Testis (tissue), 3 donors: ENCODE results near the gene MYLK4. TPM values are rescaled to one million over a fixed set of nuclear protein-coding genes. Genes with fewer than 3 reads are reported as not detected.

Experiments
- DNase-seq: peaks from one replicate; pipeline ENCODE4 v3.0.0-alpha.2; 2019
- H3K27ac ChIP-seq, 2 donors: fragments of 200-600 bp; sonication (generic); one replicate each; pipeline ENCODE4 v1.5.1; 2019
- H3K27me3 ChIP-seq: fragments of 200-600 bp; sonication (generic); one replicate; pipeline ENCODE4 v1.5.1; 2019
- H3K36me3 ChIP-seq: fragments of 200-600 bp; sonication (generic); one replicate; pipeline ENCODE4 v1.5.1; 2017; ENCODE audit warnings: low read depth; ENCODE audit errors: missing control alignments
- H3K4me1 ChIP-seq: fragments of 200-600 bp; sonication (generic); one replicate; pipeline ENCODE4 v1.5.1; 2019
- H3K4me3 ChIP-seq, 2 donors: fragments of 200-600 bp; sonication (generic); one replicate each; pipeline ENCODE4 v1.5.1; 2017 to 2019
- H3K9me3 ChIP-seq: fragments of 200-600 bp; sonication (generic); one replicate; pipeline ENCODE4 v1.5.1; 2017
- POLR2A ChIP-seq: fragments of 450-650 bp; IDR thresholded peaks from one replicate; pipeline ENCODE4 v1.6.1; 2017; ENCODE audit warnings: antibody characterized with exemption, mild to moderate bottlenecking, moderate library complexity
- WGBS, 2 donors: methylation state at CpG; one replicate each; pipeline ENCODE4 v1.1.5; 2018; 5-methylcytosine and 5-hydroxymethylcytosine counted together
- intact Hi-C: fragments of 100-400 bp; cut with DNase I; formaldehyde crosslinking; loops from one replicate; pipeline ENCODE4 v1.15.1; 2023; ENCODE audit warnings: low total_unique reads
- polyA plus RNA-seq: library from polyadenylated mRNA; stranded (reverse); fragments of 350-450 nt; fragmentation: Illumina TruSeq; extraction: RNeasy Lipid Tissue Mini Kit (QIAGEN cat#74804); gene quantifications from one replicate; pipeline ENCODE4 v1.2.3, GENCODE V29; 2014; ENCODE audit warnings: low read depth, low replicate concordance; ENCODE audit not compliant: insufficient read depth
- total RNA-seq, 2 donors: library from RNA; depleted of rRNA; stranded (reverse); fragments of >200 nt; gene quantifications; one replicate each; pipeline ENCODE4 v1.2.3, GENCODE V29; 2016
- TF ChIP-seq, protein P1 (sequence below), 3 experiments: fragments of 450-650 bp in 2 of 3; fragments of 200-600 bp in 1 of 3; sonication (generic) in 1 of 3; IDR thresholded peaks; one replicate each; pipeline ENCODE4 v1.5.1; 2016 to 2019; ENCODE audit warnings: antibody characterized with exemption in 3 of 3, mild to moderate bottlenecking in 2 of 3, moderate library complexity in 1 of 3

The MYLK4 gene
- total and polyA plus RNA-seq, 3 donors from 2014 or later: 0.62 to 1.5 (median 0.71) TPM

GRCh38 chr6:2733736-2734480 is 16.8 kb downstream of the MYLK4 start:
- Histone ChIP-seq H3K27ac (peak overlapping the region; percentile 70 to 71), H3K4me3 (no peak overlapping the region), H3K9me3 (no peaks in the 10 kb centered on the region), H3K27me3 (no peaks in the 10 kb centered on the region), H3K36me3 (no peaks in the 10 kb centered on the region), H3K4me1 (peaks cover 34% of the 10 kb centered on the region)
- no peak for TF ChIP-seq POLR2A
- TF ChIP-seq, protein P1, sequence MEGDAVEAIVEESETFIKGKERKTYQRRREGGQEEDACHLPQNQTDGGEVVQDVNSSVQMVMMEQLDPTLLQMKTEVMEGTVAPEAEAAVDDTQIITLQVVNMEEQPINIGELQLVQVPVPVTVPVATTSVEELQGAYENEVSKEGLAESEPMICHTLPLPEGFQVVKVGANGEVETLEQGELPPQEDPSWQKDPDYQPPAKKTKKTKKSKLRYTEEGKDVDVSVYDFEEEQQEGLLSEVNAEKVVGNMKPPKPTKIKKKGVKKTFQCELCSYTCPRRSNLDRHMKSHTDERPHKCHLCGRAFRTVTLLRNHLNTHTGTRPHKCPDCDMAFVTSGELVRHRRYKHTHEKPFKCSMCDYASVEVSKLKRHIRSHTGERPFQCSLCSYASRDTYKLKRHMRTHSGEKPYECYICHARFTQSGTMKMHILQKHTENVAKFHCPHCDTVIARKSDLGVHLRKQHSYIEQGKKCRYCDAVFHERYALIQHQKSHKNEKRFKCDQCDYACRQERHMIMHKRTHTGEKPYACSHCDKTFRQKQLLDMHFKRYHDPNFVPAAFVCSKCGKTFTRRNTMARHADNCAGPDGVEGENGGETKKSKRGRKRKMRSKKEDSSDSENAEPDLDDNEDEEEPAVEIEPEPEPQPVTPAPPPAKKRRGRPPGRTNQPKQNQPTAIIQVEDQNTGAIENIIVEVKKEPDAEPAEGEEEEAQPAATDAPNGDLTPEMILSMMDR (IDR thresholded peaks at IDR 0.05): no peak
- WGBS, 2 donors: 65 to 71% methylated on average over 13 to 22 of the region's 22 CpGs
- intact Hi-C loops: no loop called here
- DNase-seq: no peak

- TF ChIP-seq POLR2A: no peak
- TF ChIP-seq, protein P1 (IDR thresholded peaks at IDR 0.05): no peak
- no peak overlapping the region for H3K4me3 ChIP-seq
- peak overlapping the region; percentile 70 to 74 for H3K27ac ChIP-seq
- peaks cover 34% of the 10 kb centered on the region for H3K4me1 ChIP-seq
- no peaks in the 10 kb centered on the region for H3K36me3 ChIP-seq
- WGBS, 2 donors: 64 to 72% methylated on average over 5 of the region's 5 CpGs
- H3K27me3 ChIP-seq: no peaks in the 10 kb centered on the region
- peak; percentile 83 for DNase-seq
- intact Hi-C loops: no loop called here
- no peaks in the 10 kb centered on the region for H3K9me3 ChIP-seq
These were observed 17.4 kb downstream of the MYLK4 start for GRCh38 chr6:2733324-2733723.

DNA sequence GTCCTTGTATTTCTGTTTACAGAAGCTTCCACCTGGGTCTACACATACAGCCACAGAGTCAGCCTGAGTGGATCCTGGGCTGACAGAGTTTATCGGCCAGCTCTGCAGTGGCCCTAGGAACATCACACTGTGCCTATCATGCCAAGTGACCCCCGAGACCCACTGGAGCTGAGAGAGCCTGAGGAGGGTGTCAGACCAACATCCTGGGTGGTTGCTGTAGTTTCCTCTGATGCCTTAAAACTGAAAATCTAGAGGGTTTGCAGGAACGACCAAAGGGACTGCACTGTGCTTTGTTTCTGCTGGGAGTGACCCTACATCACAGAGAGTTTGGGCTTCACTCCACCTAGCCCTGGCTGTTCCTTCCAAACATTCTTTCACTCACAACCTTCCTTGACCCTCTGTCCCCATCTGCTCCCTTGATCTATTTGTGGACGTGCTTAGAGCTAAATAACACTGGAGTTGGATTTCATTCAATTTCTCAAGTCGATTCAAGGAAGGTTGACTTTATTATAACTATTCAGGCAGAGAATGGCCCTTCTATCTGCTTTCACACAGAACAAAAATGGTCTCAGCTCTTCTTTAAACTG is 18.1 kb downstream of the MYLK4 start:
- H3K9me3 ChIP-seq: no peaks in the 10 kb centered on the region
- intact Hi-C loops: no loop called here
- no peak overlapping the region for H3K4me3 ChIP-seq
- 46 to 47% methylated on average over 5 of the region's 5 CpGs for WGBS, 2 donors
- TF ChIP-seq, protein P1 (IDR thresholded peaks at IDR 0.05): no peak
- TF ChIP-seq POLR2A: no peak
- peak overlapping the region in 1 of 2 donors; percentile 74 for H3K27ac ChIP-seq
- H3K4me1 ChIP-seq: peaks cover 34% of the 10 kb centered on the region
- H3K36me3 ChIP-seq: no peaks in the 10 kb centered on the region
- peak; percentile 68 for DNase-seq
- H3K27me3 ChIP-seq: no peaks in the 10 kb centered on the region

DNA sequence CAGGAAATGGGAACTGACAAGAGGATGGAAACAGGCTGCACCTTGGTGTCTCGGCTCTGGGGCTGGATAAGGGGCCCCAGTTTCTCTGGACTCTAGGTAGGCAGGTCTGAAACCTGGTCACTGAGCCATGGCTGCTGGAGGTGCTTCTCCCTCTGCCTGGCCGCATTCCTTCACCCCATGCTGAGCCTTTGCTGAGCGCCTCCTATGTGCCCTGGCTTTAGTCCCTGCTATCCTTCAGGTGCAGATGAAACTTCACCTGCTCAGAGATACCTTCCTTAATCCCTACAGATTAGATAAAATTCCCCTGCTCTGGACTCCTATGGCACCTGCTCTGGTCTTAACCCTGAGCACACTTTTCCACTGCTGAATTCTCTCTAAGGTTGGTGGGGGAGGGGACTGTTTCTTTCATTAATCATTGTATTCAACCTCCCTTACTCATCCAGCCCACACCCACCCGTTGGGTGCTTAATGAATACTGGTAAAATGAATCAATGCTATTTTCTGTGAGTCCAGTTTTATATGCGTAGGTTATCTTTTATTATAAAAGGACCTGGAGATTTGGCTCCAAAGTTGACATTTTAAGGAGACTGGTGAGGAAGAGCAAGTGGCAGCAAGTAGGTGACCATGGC is 19.3 kb downstream of the MYLK4 start:
- H3K4me3 ChIP-seq: no peak overlapping the region
- H3K4me1 ChIP-seq: peaks cover 34% of the 10 kb centered on the region
- no peaks in the 10 kb centered on the region for H3K36me3 ChIP-seq
- TF ChIP-seq POLR2A: no peak
- TF ChIP-seq, protein P1 (IDR thresholded peaks at IDR 0.05): no peak
- WGBS, 2 donors: 75 to 77% methylated on average over 5 of the region's 5 CpGs
- intact Hi-C loops: no loop called here
- DNase-seq: no peak
- peak overlapping the region in 1 of 2 donors; percentile 39 for H3K27ac ChIP-seq
- no peaks in the 10 kb centered on the region for H3K9me3 ChIP-seq
- no peaks in the 10 kb centered on the region for H3K27me3 ChIP-seq
